Measurements from ENCODE around the gene POPDC2.
"Not testable (repeated sequence)": the region's sequence is repeated elsewhere in the genome, so short reads cannot be mapped to it uniquely, and the experiment has no call there.

POPDC2 gene

GRCh38 chr3:119620899-119621298 is 39.5 kb downstream of the POPDC2 start:
- no peak for DNase-seq (ENCODE audit: extremely low read depth in 1 of 2, low read depth in 1 of 2)

- no peak for DNase-seq (ENCODE audit: extremely low read depth in 1 of 2, low read depth in 1 of 2)
Measured at GRCh38 chr3:119619094-119619493, 41.3 kb downstream of the POPDC2 start.

- DNase-seq (ENCODE audit: extremely low read depth in 1 of 2, low read depth in 1 of 2) = no peak
Measured at GRCh38 chr3:119616056-119616455, 44.3 kb downstream of the POPDC2 start.

DNA sequence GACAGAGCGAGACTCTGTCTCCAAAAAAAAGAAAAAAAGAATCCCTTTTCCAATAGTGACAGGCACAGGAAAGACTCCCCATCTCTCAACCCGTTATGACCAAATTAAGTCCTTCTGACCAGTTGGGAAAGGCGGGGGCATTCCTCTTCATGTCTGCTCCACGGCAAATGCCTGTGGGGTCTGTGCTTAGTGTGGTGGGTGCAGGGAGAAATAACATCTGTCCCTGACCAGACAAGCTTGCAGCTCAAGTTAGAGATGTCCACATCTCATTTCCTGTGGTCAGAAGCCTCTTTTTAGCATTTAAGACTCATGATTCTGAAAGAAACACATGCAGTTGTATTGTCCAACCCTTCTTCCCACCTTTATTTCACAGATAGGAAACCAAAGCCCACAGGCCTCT is 46.5 kb downstream of the POPDC2 start:
- no peak for DNase-seq (ENCODE audit: extremely low read depth in 1 of 2, low read depth in 1 of 2)

GRCh38 chr3:119613201-119613600 is 47.2 kb downstream of the POPDC2 start:
- no peak for DNase-seq (ENCODE audit: extremely low read depth in 1 of 2, low read depth in 1 of 2)

GRCh38 chr3:119611664-119612063 is 48.7 kb downstream of the POPDC2 start:
- DNase-seq (ENCODE audit: extremely low read depth in 1 of 2, low read depth in 1 of 2) = no peak

GRCh38 chr3:119609301-119609700 is 51.1 kb downstream of the POPDC2 start:
- DNase-seq (ENCODE audit: extremely low read depth in 1 of 2, low read depth in 1 of 2) = no peak

DNA sequence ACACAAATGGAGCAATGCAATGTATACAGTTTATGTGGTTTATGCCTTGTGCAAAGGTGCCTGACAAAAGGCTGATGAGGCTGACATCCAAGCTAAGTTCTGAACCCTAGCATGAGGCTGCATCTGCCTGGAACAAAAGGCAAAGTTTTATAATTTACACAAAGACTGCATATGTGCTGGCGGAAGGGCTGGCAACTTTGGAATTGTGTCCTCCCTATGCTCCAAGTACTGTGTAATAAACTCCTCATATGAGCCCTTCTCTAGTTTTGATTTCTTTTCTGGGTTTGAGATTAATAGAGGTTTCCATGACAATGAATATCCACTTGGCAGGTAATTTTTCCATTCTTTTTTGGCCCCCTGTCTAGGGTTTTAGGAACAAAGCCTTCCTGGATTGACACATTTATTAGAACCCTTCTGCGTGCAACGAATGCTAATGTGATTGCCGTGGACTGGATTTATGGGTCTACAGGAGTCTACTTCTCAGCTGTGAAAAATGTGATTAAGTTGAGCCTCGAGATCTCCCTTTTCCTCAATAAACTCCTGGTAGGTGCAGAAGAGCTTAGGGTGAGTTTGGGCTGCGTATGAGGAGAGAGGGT is 51.9 kb downstream of the POPDC2 start:
- no peak for DNase-seq (ENCODE audit: extremely low read depth in 1 of 2, low read depth in 1 of 2)

- DNase-seq (ENCODE audit: extremely low read depth in 1 of 2, low read depth in 1 of 2) = no peak
Measured at GRCh38 chr3:119604878-119605277, 55.5 kb downstream of the POPDC2 start.

- no peak for DNase-seq (ENCODE audit: extremely low read depth in 1 of 2, low read depth in 1 of 2)
Measured at GRCh38 chr3:119602676-119603075, 57.7 kb downstream of the POPDC2 start.

GRCh38 chr3:119601154-119601553 is 59.2 kb downstream of the POPDC2 start:
- DNase-seq (ENCODE audit: extremely low read depth in 1 of 2, low read depth in 1 of 2) = no peak

GRCh38 chr3:119600732-119601131 is 59.7 kb downstream of the POPDC2 start:
- DNase-seq (ENCODE audit: extremely low read depth in 1 of 2, low read depth in 1 of 2) = no peak

DNA sequence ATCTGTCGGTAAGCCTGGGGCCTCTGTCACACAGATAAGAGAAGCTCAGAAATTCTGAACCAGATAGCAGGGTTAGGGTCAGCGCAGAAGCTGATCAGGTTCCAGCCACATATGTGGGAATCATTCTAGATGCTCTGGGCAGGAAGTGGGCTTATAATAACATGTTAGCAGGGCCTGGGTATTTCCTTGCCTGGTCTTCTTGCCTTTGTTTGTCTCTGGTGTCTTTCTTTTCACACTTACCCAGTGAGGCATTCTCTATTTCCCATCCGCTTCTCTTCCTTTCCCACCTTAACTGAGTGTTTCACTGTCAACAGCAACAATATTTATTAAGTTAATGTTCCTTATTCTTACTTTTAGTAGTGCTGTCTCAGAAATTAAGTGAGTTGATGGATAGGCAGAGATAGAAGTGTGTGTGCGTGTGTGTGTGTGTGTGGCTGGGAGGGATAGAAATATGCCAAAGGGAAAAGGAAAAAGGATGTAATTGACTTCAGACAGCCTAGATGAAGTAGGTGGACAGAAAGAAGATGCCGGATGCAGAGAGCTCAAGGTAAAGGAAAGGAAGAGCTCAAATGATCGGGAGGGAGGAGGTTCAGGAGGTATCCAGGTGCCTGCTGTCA is 60.7 kb downstream of the POPDC2 start:
- DNase-seq (ENCODE audit: extremely low read depth in 1 of 2, low read depth in 1 of 2) = no peak

DNA sequence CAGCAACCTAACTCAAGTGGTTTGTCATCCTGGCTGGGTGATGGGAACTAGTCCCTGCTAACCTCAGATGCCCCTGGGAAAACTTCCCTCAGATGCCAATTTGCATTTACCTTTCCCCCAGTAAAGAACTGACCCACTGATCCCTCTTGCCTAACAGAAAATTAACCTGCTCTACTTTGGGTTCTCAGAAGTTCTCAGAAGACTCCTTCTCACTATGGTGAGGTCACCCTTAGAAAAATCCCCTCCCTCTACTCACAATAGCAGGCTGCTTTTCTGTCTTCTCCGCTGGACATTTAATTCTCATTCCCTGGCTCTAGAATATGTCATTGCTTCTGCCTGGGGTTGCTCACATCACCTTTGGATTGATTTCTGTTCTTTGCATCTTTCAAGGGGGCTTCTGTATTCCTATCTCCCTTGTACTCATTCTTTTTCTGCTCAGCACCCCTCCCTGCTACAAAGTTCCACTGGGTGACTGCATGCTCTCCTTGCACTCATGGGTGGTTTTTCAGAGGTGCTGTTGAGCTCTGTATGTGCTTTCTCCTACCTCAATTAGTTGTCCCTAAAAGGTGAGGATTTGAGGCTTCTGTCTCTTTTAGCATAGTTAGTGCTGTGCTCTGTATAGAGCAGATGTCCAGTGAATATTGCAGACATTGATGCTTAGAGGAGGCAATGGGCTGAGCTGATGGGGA is 61.8 kb downstream of the POPDC2 start:
- DNase-seq (ENCODE audit: extremely low read depth in 1 of 2, low read depth in 1 of 2) = no peak

DNA sequence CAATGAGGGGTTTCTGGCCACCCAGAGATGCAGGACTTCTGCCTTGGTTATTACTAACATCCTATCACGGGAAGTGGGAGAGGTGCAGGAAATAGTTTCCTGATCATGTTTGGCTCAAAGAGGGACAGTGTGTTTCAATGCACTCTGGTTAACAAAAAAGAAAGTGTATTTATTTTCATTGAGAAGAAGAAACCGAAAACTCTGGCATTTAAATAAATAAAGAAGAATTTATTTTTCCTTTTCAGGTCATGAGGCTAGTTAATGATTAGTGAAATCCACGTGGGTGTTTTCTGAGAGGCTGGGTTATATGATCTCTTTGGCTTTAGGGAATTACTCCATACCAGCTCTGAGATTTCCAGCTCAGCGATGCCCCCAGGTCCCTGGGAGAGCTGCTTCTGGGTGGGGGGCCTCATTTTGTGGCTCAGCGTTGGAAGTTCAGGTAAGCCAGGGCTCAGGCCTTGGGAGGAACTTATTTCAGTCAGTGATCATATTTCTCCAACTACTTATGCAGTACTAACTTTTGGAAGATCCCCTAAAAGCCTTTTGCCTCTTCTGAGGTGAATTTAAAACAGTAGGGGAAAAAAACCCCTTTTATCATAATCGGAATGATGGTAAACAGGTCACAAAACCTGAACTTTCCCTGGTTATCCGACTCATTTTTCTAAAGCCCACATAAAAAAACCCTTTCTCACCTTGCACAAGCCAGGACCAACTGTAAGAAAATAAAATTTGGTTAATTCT is 62.7 kb downstream of the POPDC2 start, which contains the start of gene PLA1A:
TSS of gene PLA1A (plus strand) at position 338 of the 741 bp plus-strand sequence. CDS start at position 367, 29 bp downstream.
- DNase-seq (ENCODE audit: extremely low read depth in 1 of 2, low read depth in 1 of 2) = no peak

- DNase-seq (ENCODE audit: extremely low read depth in 1 of 2, low read depth in 1 of 2) = no peak
Measured at GRCh38 chr3:119596398-119596797, 64.0 kb downstream of the POPDC2 start.

DNA sequence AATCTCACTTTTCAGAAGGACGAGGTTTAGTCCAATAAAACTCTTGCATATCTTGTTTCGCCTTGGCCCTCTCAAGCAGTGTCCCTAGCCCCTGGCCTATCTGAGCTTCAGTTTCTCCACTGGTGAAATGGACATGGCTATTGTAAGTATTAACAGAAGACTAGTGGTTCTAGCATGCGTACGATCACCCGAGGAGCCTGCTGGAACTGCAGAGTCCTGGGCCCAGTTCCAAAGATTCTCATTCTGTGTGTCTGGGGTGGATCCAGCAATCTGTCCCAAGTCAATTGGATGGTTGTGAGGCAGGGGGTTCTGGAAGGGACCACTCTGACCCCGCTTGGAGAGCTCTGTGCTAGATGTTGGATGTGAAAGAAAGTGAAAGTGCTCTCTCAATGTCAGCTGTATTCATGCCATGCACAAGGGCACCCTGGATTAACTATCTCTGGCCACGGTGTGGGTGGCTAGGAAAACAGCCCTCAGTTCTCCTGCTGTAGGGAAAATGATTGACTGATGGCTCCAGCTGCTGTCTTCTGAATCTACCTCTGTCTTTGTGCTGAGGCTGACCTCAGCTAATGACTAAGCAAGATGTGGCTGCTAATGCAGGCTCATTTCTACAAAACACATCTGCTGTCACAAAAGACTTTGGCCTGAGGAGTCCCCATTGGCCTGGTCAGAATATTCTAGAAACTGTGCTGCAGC is 64.6 kb downstream of the POPDC2 start:
- DNase-seq (ENCODE audit: extremely low read depth in 1 of 2, low read depth in 1 of 2) = no peak

DNA sequence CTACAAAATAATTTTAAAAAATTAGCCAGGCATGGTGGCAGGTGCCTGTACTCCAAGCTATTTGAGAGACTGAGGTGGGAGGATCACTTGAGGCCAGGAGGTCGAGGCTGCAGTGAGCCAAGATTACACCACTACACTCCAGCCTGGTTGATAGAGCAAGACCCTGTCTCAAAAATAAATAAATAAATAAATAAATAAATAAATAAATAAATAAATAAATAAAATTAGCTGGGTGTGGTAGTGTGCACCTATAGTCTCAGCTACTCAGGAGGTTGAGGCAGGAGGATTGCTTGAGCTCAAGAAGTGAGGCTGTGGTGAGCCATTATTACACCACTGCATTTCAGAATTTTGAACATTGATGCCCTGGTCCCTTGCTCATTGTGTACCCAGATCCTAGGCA is 65.5 kb downstream of the POPDC2 start:
- DNase-seq (ENCODE audit: extremely low read depth in 1 of 2, low read depth in 1 of 2) = not testable (repeated sequence)

DNA sequence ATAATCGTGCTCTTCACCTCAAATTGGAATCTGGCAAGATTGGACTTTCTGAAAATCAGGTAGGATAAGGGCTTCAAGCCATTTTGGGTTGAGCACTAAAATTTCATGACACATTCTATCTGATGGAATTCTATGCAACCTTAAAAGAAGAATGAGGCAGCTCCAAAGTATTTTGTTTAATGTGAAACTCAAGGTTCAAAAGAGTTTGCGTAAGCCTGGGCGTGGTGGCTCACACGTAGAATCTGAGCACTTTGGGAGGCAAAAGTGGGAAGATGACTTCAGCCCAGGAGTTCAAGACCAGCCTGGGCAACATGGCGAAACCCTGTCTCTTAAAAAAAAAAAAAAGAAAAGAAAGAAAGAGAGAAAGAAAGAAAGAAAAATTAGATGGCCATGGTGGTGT is 66.3 kb downstream of the POPDC2 start:
- no peak for DNase-seq (ENCODE audit: extremely low read depth in 1 of 2, low read depth in 1 of 2)

DNA sequence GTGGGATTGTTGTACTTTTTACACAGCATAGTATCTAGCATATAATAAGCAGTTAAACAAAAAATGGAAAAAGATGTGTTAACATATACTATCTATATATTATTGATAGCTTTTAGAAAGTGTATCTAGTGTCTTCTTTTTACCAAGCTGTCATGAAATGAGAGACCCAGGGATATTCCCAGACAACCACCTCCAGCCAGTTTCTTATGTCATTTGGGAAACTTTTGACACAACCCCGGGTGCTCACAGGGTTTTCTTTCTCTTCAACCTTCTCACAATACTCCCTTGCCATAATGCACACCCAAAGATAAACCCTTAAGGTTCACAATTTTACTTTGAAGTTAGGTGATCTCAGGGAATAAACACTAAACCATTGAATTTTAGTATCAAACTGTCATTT is 67.5 kb downstream of the POPDC2 start:
- no peak for DNase-seq (ENCODE audit: extremely low read depth in 1 of 2, low read depth in 1 of 2)

All from stimulated activated CD8-positive, alpha-beta memory T cell treated with anti-CD3 and anti-CD28 coated beads, Interleukin-7, amount 100 ng/mL, for 48 hours (primary cell).